Endothelial cell (in vitro differentiated cells): ENCODE data around the gene DHRS4L2. TPM values are rescaled to one million over a fixed set of nuclear protein-coding genes. Genes with fewer than 3 reads are reported as not detected.
"Not testable (repeated sequence)": the region's sequence is repeated elsewhere in the genome, so short reads cannot be mapped to it uniquely, and the experiment has no call there.

Source experiments
- DNase-seq: peaks from one replicate; pipeline ENCODE4 v3.0.0; 2021; ENCODE audit warnings: low spot score
- H3K27ac Mint-ChIP-seq: one replicate; pipeline ENCODE4 v1.8.0; 2021; ENCODE audit warnings: mixed read lengths, inconsistent platforms; ENCODE audit not compliant: unreplicated experiment
- H3K27me3 Mint-ChIP-seq: one replicate; pipeline ENCODE4 v1.8.0; 2021; ENCODE audit warnings: mild to moderate bottlenecking, moderate library complexity, mixed read lengths, inconsistent platforms; ENCODE audit not compliant: unreplicated experiment
- H3K36me3 Mint-ChIP-seq: one replicate; pipeline ENCODE4 v1.8.0; 2021; ENCODE audit warnings: mild to moderate bottlenecking, low read depth, mixed read lengths, inconsistent platforms; ENCODE audit not compliant: unreplicated experiment
- H3K4me1 Mint-ChIP-seq: one replicate; pipeline ENCODE4 v1.8.0; 2021; ENCODE audit warnings: mild to moderate bottlenecking, mixed read lengths, inconsistent platforms; ENCODE audit not compliant: unreplicated experiment
- H3K4me3 Mint-ChIP-seq: one replicate; pipeline ENCODE4 v1.8.0; 2021; ENCODE audit warnings: mild to moderate bottlenecking, mixed read lengths, inconsistent platforms; ENCODE audit not compliant: unreplicated experiment
- H3K9me3 Mint-ChIP-seq: one replicate; pipeline ENCODE4 v1.8.0; 2021; ENCODE audit warnings: mixed read lengths, inconsistent platforms; ENCODE audit not compliant: unreplicated experiment
- CTCF ChIP-seq: fragments of 200-600 bp; sonication (generic); IDR thresholded peaks from one replicate; pipeline ENCODE4 v1.5.0; 2021; ENCODE audit warnings: antibody characterized with exemption; ENCODE audit not compliant: unreplicated experiment
- total RNA-seq: library from RNA; stranded (reverse); fragmentation: NEBNext Ultra II Directional; extraction: Animal tissue kit (Norgen Biotek cat#: 25700); gene quantifications from one replicate; pipeline ENCODE4 v1.2.1, GENCODE V29; 2021; ENCODE audit not compliant: unreplicated experiment

Gene DHRS4L2
- total RNA-seq, 1 donor from 2014 or later = 19.2 TPM

GRCh38 chr14:24031331-24031730 lies 42.6 kb downstream of the DHRS4L2 start:
- H3K9me3 Mint-ChIP-seq, H3K4me3 Mint-ChIP-seq, H3K27me3 Mint-ChIP-seq, H3K27ac Mint-ChIP-seq, DNase-seq, H3K36me3 Mint-ChIP-seq, H3K4me1 Mint-ChIP-seq: not testable (repeated sequence)

- peaks cover 10% of the 10 kb centered on the region for H3K27me3 Mint-ChIP-seq
- no peak for DNase-seq
- no peak for TF ChIP-seq CTCF
- H3K4me1 Mint-ChIP-seq = peaks cover 11% of the 10 kb centered on the region
- H3K9me3 Mint-ChIP-seq = peaks cover 3% of the 10 kb centered on the region
- no peaks in the 10 kb centered on the region for H3K36me3 Mint-ChIP-seq
- no peak overlapping the region for H3K4me3 Mint-ChIP-seq
- H3K27ac Mint-ChIP-seq = no peak overlapping the region
These were observed 44.1 kb downstream of the DHRS4L2 start for GRCh38 chr14:24032727-24033418.

- DNase-seq, H3K9me3 Mint-ChIP-seq, H3K27ac Mint-ChIP-seq, H3K36me3 Mint-ChIP-seq: not testable (repeated sequence)
- peaks cover 10% of the 10 kb centered on the region for H3K27me3 Mint-ChIP-seq
- peaks cover 17% of the 10 kb centered on the region for H3K4me1 Mint-ChIP-seq
- peak overlapping the region; percentile 86 for H3K4me3 Mint-ChIP-seq
These were observed 47.0 kb downstream of the DHRS4L2 start for GRCh38 chr14:24035769-24036168.

GRCh38 chr14:24036169-24036962 lies 47.6 kb downstream of the DHRS4L2 start:
- Mint-ChIP-seq H3K4me3 (peak overlapping the region; percentile 97), H3K9me3 (peaks cover 3% of the 10 kb centered on the region), H3K27me3 (peaks cover 9% of the 10 kb centered on the region), H3K36me3 (no peaks in the 10 kb centered on the region), H3K4me1 (peaks cover 17% of the 10 kb centered on the region), H3K27ac (peak overlapping the region; percentile 77)
- TF ChIP-seq CTCF = peak; percentile 35
- peak; percentile 73 for DNase-seq

- not testable (repeated sequence) for DNase-seq, H3K9me3 Mint-ChIP-seq, H3K36me3 Mint-ChIP-seq, H3K27me3 Mint-ChIP-seq
- H3K27ac Mint-ChIP-seq = peak overlapping the region; percentile 77
- peak overlapping the region; percentile 97 for H3K4me3 Mint-ChIP-seq
- H3K4me1 Mint-ChIP-seq = peaks cover 17% of the 10 kb centered on the region
These were observed 48.4 kb downstream of the DHRS4L2 start for GRCh38 chr14:24036963-24037657.

- Mint-ChIP-seq H3K27me3 (peaks cover 7% of the 10 kb centered on the region), H3K36me3 (no peaks in the 10 kb centered on the region), H3K4me1 (peaks cover 17% of the 10 kb centered on the region), H3K9me3 (no peaks in the 10 kb centered on the region), H3K4me3 (peak overlapping the region; percentile 97), H3K27ac (no peak overlapping the region)
- no peak for DNase-seq
- TF ChIP-seq CTCF = no peak
These were observed 48.9 kb downstream of the DHRS4L2 start for GRCh38 chr14:24037658-24038037.
